GM23338 (cell line): ENCODE measurements around the gene PLPPR5.

ENCODE experiments used
- CTCF ChIP-seq, 2 experiments: fragments of 200-600 bp in 1 of 2; sonication (generic) in 1 of 2; conservative IDR thresholded peaks; 2 replicates each; pipeline versions ENCODE4 v1.5.1 to v1.6.1; 2016 to 2017; ENCODE audit warnings: antibody characterized with exemption in 2 of 2, low read depth in 2 of 2, mild to moderate bottlenecking in 2 of 2, moderate library complexity in 1 of 2
- EZH2 ChIP-seq: fragments of 200-600 bp; sonication (generic); IDR thresholded peaks from one replicate; pipeline ENCODE4 v1.8.0; 2017; ENCODE audit warnings: antibody characterized with exemption, mild to moderate bottlenecking, low read depth; ENCODE audit not compliant: unreplicated experiment
- EZH2phosphoT487 ChIP-seq: fragments of 200-600 bp; sonication (generic); IDR thresholded peaks from one replicate; pipeline ENCODE4 v1.8.1; 2018; ENCODE audit warnings: antibody characterized with exemption; ENCODE audit not compliant: unreplicated experiment
- POLR2AphosphoS5 ChIP-seq: IDR thresholded peaks from 2 replicates; pipeline ENCODE4 v1.6.1; 2016; ENCODE audit warnings: antibody characterized with exemption, low read depth
- REST ChIP-seq: IDR thresholded peaks from one replicate; pipeline ENCODE4 v1.6.1; 2018; ENCODE audit warnings: antibody characterized with exemption; ENCODE audit not compliant: unreplicated experiment
- ZNF114 ChIP-seq: fragments of 250-450 bp; sonication (Bioruptor Pico); IDR thresholded peaks from 2 replicates; pipeline ENCODE4 v1.5.0; 2020; ENCODE audit warnings: mild to moderate bottlenecking, moderate library complexity

- no peak for TF ChIP-seq CTCF (conservative IDR thresholded peaks at IDR 0.05; ENCODE audit: low read depth in 2 of 2)
- TF ChIP-seq POLR2AphosphoS5 = no peak
- TF ChIP-seq REST = no peak
- no peak for TF ChIP-seq EZH2phosphoT487
- no peak for TF ChIP-seq EZH2
- TF ChIP-seq ZNF114 (CRISPR knock-in tag) = no peak
Observed at GRCh38 chr1:98849969-98850636, 154.6 kb downstream of the PLPPR5 start.
